Stomach (tissue), 9 donors: ENCODE results near the gene CFAP61. TPM values are rescaled to one million over a fixed set of nuclear protein-coding genes. Genes with fewer than 3 reads are reported as not detected.

Experiments
- DNase-seq, 2 donors: peaks; one replicate each; pipeline versions ENCODE4 v3.0.0 to v3.0.0-alpha.2; 2013 to 2019
- H3K27ac ChIP-seq, 5 donors: fragments of 200-600 bp in 4 of 5; sonication (generic) in 4 of 5; one replicate each; pipeline ENCODE4 v1.5.1; 2013 to 2019; ENCODE audit warnings: mild to moderate bottlenecking in 1 of 5, moderate library complexity in 1 of 5
- H3K27me3 ChIP-seq, 3 donors: fragments of 200-600 bp; sonication (generic); one replicate each; pipeline ENCODE4 v1.5.1; 2017 to 2019; ENCODE audit warnings: mixed run types in 1 of 3
- H3K36me3 ChIP-seq, 4 donors: fragments of 200-600 bp; sonication (generic); 1 replicate in 3 of 4; 2 replicates in 1 of 4; pipeline ENCODE4 v1.5.1; 2016 to 2019
- H3K4me1 ChIP-seq, 4 donors: fragments of 200-600 bp; sonication (generic); one replicate each; pipeline ENCODE4 v1.5.1; 2016 to 2019
- H3K4me3 ChIP-seq, 4 donors: fragments of 200-600 bp; sonication (generic) in 3 of 4; one replicate each; pipeline ENCODE4 v1.5.1; 2016 to 2019; ENCODE audit warnings: mild to moderate bottlenecking in 1 of 4
- H3K9me3 ChIP-seq, 4 donors: fragments of 200-600 bp; sonication (generic); one replicate each; pipeline ENCODE4 v1.5.1; 2016 to 2019
- CTCF ChIP-seq, 7 experiments: fragments of 450-650 bp in 4 of 7; fragments of 200-600 bp in 3 of 7; sonication (generic) in 3 of 7; IDR thresholded peaks; one replicate each; pipeline ENCODE4 v1.5.1; 2016 to 2019; ENCODE audit warnings: antibody characterized with exemption in 7 of 7, control low read depth in 2 of 7, mild to moderate bottlenecking in 1 of 7
- EP300 ChIP-seq: sonication (generic); formaldehyde crosslinking; IDR thresholded peaks from one replicate; pipeline ENCODE4 v1.6.1; 2017; ENCODE audit warnings: antibody characterized with exemption
- POLR2A ChIP-seq, 4 donors: fragments of 450-650 bp; IDR thresholded peaks; one replicate each; pipeline ENCODE4 v1.6.1; 2016; ENCODE audit warnings: antibody characterized with exemption in 4 of 4, control low read depth in 2 of 4, mild to moderate bottlenecking in 1 of 4, moderate library complexity in 1 of 4
- POLR2AphosphoS5 ChIP-seq, 3 donors: sonication (generic); formaldehyde crosslinking; IDR thresholded peaks; one replicate each; pipeline ENCODE4 v1.6.1; 2016; ENCODE audit warnings: antibody characterized with exemption in 3 of 3
- WGBS, 5 donors: extraction: QIAGEN DNeasy Blood & Tissue Kit in 3 of 5; methylation state at CpG; one replicate each; pipeline versions ENCODE4 v1.1.5 to v1.1.7; 2013 to 2018; 5-methylcytosine and 5-hydroxymethylcytosine counted together
- intact Hi-C: fragments of 100-400 bp; cut with DNase I; formaldehyde crosslinking; loops from one replicate; pipeline ENCODE4 v1.15.1; 2023; ENCODE audit warnings: low total_unique reads
- polyA plus RNA-seq, 3 donors: library from polyadenylated mRNA; stranded (reverse); fragments of 200-250 nt; gene quantifications; one replicate each; pipeline ENCODE4 v1.2.3, GENCODE V29; 2013
- total RNA-seq, 5 donors: library from RNA; depleted of rRNA; stranded (reverse); fragments of >200 nt; gene quantifications; one replicate each; pipeline versions ENCODE4 v1.1.0 to v1.2.3, GENCODE V29; 2014 to 2016
- donor health status: healthy with polysubstance abuse.
- donor health status: Bipolar disorder and iron deficiency.
- donor health status: healthy.

The CFAP61 gene
- total and polyA plus RNA-seq, 8 donors, result not detected

DNA sequence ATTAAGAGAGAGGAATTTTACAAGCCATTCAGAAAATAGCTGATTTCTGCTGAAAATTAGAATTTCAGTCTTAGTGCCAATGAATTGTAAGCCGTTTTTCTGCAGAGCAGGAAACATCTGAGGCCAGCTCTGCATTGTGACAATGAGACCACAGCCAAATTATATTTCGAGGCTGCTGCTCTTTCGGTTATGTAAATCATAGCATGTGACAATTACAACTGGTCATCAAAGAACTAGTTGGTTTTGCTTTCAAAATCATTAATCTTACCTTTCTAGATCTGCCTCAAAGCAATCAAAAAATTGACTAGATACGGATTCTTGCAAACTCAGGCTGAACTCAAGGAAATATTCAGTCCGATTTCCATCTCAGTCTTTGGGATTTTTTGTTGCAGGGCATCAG, 282.2 kb downstream of the CFAP61 start:
- DNase-seq, result no peak
- Histone ChIP-seq H3K4me3 (no peak overlapping the region), H3K4me1 (no peaks in the 10 kb centered on the region), H3K36me3 (no peaks in the 10 kb centered on the region), H3K9me3 (peaks cover 0 to 3% (median 0%) of the 10 kb centered on the region in 4 donors), H3K27ac (no peak overlapping the region), H3K27me3 (no peaks in the 10 kb centered on the region)
- 46 to 64% (median 61%) methylated on average over 5 of the region's 5 CpGs for WGBS, 5 donors
- intact Hi-C loops, result no loop called here
- TF ChIP-seq POLR2A (IDR thresholded peaks at IDR 0.05) (no peak), POLR2AphosphoS5 (IDR thresholded peaks at IDR 0.05) (no peak), CTCF (IDR thresholded peaks at IDR 0.05) (no peak), EP300 (no peak)

DNA sequence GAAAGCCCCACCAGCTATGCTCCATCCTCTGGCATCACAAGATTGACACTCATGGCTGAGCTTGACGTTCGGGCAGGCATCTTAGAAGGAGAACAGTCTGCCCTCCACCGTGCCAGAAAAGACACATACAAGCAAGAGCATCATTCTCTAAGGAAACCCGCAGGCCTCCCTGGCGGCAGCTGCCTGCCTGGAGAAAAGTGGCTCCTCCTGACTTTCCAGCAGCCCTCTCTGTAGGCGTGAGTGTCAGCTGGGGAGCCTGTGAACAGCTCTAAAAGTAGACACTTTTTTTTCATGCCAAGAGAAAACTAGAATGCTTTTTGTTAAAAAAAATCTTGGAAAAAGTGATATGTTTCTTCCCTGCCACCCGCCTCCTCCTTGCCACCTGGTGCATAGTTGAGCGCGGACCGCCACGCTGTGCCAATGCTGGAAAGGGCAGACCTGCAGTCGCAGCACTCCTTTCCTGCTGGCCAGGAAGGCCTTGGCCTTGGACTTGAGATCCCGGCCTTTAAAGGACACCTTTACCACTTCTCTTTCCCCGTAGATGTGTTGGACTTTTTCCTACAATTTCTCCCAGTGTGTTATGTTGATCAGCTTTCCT, 285.9 kb downstream of the CFAP61 start:
- Histone ChIP-seq H3K4me1 (no peaks in the 10 kb centered on the region), H3K27ac (no peak overlapping the region), H3K36me3 (no peaks in the 10 kb centered on the region), H3K4me3 (no peak overlapping the region), H3K9me3 (peaks cover 0 to 3% (median 0%) of the 10 kb centered on the region in 4 donors), H3K27me3 (peaks cover 0 to 8% (median 0%) of the 10 kb centered on the region in 3 donors)
- no peak for DNase-seq
- intact Hi-C loops, result no loop called here
- 87 to 92% (median 89%) methylated on average over 14 of the region's 14 CpGs for WGBS, 5 donors
- no peak for TF ChIP-seq EP300
- TF ChIP-seq CTCF (IDR thresholded peaks at IDR 0.05), result no peak
- TF ChIP-seq POLR2A (IDR thresholded peaks at IDR 0.05), result no peak
- TF ChIP-seq POLR2AphosphoS5 (IDR thresholded peaks at IDR 0.05), result no peak

DNA sequence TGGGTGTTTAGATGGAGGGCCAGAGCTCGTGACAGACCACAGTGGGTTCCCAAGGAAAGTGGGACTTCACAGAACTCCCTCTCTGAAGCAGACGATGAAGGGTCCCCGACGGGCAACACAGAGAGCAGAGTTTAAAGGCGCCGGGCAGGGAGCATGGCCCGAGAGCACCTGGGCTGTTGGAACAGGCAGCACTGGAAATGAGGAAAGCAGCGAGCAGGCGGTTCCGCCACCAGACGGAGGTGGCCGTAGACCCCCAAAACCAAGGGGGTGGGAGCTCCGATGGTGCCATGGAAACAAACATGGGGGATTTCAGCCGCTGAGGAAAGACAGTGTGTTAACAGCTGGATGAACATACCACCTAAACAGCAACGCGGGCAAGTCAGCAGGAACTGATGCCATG, 288.1 kb downstream of the CFAP61 start:
- peaks cover 0 to 16% (median 0%) of the 10 kb centered on the region in 3 donors for H3K27me3 ChIP-seq
- TF ChIP-seq EP300 (no peak), CTCF (IDR thresholded peaks at IDR 0.05) (no peak)
- H3K36me3 ChIP-seq, result no peaks in the 10 kb centered on the region
- H3K9me3 ChIP-seq, result peaks cover 0 to 3% (median 0%) of the 10 kb centered on the region in 4 donors
- intact Hi-C loops, result no loop called here
- H3K27ac ChIP-seq, result no peak overlapping the region
- no peaks in the 10 kb centered on the region for H3K4me1 ChIP-seq
- no peak overlapping the region for H3K4me3 ChIP-seq
- WGBS, 5 donors, result 87 to 92% (median 88%) methylated on average over 16 of the region's 16 CpGs
- DNase-seq, result no peak

- H3K4me3 ChIP-seq, result no peak overlapping the region
- no peak for TF ChIP-seq CTCF (IDR thresholded peaks at IDR 0.05)
- TF ChIP-seq POLR2A (IDR thresholded peaks at IDR 0.05), result no peak
- TF ChIP-seq POLR2AphosphoS5 (IDR thresholded peaks at IDR 0.05), result no peak
- no peak for TF ChIP-seq EP300
- WGBS, 5 donors, result 61 to 65% (median 65%) methylated on average over 4 of the region's 4 CpGs
- intact Hi-C loops, result no loop called here
- H3K4me1 ChIP-seq, result no peaks in the 10 kb centered on the region
- H3K27me3 ChIP-seq, result peaks cover 0 to 16% (median 0%) of the 10 kb centered on the region in 3 donors
- H3K27ac ChIP-seq, result no peak overlapping the region
- no peak for DNase-seq
- H3K9me3 ChIP-seq, result peaks cover 0 to 3% (median 0%) of the 10 kb centered on the region in 4 donors
- H3K36me3 ChIP-seq, result no peaks in the 10 kb centered on the region
Observed at GRCh38 chr20:20341371-20341770, 289.0 kb downstream of the CFAP61 start.
